GM19463 (cell line): ENCODE measurements around the gene SLC6A3.
"Not testable (repeated sequence)": the region's sequence is repeated elsewhere in the genome, so short reads cannot be mapped to it uniquely, and the experiment has no call there.

ENCODE experiments used
- ATAC-seq: cut with Tn5 transposase; IDR thresholded peaks from one replicate; pipeline ENCODE4 v1.9.1; 2021; ENCODE audit warnings: mild to moderate bottlenecking, moderate library complexity; ENCODE audit not compliant: unreplicated experiment

SLC6A3 gene

DNA sequence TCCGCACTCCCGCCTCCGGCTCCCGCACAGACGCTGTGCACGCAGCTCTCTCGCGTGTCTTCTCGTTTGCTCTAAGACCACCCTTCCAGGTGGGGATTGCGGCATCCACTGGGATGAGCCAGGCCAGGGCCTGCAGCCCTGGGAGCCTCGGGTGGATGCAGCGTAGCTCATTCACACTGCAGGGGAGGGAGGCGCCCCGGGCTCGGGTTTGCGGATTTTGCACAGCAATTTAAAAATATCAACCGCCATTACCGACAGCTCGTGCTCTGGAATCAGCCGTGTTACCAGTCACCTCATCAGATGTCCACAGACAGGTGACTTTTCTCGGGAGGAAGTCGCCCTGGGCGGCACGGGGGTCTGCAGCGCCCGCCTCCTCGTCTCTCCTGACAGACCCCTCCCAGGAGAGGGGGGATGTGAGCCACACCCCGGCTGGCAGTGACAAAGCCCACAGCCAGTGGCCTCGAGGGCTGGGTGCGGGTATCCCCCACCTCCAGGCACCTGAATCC lies 20.8 kb upstream of the SLC6A3 start:
- ATAC-seq: no peak

DNA sequence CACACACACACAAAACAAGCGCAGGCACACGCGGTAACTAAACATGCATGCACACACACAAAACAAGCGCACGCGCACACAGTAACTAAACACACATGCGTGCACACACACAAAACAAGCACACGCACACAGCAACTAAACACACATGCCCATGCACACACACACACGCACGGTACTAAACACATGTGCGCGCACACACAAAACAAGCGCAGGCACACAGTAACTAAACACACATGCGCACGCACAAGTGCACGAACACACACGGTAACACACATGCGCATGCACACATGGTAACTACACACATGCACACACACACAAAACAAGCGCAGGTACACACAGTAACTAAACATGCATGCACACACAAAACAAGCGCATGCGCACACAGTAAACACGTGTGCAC lies 19.9 kb upstream of the SLC6A3 start:
- ATAC-seq: no peak

DNA sequence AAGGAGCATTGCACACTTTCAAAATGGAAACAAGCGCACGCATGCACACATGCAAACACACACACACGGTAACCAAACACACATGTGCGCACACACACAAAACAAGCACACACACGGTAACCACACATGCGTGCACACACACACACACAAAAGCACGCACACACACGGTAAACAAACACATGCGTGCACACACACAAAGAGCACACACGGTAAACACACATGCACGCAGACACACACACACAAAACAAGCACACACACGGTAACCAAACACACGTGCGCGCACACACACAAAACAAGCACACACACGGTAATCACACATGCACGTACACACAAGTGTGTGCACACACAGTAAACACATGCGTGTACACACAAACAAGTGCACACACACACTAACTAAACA lies 19.3 kb upstream of the SLC6A3 start:
- no peak for ATAC-seq

DNA sequence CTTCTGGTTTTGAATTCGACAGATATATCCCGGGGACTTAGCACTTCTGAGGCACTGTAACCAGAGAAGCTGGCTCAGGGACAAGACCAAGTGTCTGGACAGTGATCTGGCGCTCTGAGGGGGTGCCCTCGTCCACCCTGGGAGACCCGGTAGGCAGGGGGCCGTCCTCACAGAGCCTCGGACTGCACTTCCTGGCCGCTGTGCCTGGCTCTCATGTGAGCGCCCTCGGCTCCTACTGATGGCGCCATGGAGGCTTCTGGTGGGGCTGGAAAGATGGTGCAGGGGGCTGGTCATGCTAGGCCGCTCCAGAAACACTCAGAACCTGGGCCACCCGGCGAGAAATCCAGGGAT lies 18.8 kb upstream of the SLC6A3 start:
- no peak for ATAC-seq

DNA sequence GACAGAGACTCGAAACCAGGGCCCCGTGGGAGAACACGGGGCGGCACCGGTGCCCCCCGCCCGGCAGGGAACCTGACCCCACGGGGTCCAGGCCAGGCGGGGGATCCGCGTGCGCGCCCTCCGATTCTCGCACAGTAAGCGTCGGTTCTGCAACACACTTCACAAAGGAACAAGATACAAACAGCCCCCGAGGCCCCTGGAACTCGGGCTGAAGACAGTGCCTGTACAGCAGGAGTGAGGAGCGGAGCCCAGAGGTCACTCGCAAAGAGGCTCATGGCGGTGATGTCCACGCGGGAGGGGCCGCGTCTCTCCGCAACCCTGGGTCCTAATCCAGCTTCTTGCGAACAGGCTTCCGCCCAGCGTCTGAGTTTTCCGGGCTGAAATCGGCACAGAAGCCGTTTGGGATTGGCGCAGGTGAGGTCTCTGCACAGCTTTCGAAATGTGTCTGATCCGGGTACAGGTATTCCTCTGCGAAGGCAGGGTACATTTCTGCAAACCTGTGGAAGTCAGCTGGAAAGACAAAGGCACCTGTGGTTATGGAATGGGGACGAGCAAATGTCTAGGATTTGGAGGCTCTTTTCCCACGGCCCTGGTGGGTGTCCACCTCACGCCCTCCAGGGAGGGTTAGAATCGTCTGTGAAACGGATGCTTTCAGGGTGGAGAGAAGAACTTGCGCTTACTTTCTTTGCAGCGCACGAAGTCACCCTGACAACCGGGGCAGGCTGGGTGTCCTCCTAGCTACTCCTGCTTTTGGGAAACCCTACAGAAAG lies 18.3 kb upstream of the SLC6A3 start:
- no peak for ATAC-seq

DNA sequence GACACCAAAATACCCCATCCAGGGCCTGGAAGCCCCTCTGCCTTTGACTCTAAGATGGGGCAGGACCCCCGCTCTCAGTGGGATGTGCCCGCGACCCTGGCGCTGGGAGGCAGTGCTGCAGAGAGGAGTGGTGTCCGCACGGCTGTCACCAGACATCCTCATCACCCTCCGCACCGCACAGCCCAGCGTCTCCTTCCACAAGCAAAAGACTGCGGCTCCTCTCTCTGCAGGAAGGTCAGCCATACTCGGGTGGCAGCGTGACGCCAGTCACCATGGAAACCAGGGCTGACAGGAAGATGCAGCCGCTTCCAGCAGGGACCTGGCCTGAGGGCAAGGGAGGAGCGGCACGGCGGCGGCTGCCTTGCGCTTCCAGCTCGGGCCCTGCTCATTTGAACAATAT lies 17.1 kb upstream of the SLC6A3 start:
- ATAC-seq: no peak

DNA sequence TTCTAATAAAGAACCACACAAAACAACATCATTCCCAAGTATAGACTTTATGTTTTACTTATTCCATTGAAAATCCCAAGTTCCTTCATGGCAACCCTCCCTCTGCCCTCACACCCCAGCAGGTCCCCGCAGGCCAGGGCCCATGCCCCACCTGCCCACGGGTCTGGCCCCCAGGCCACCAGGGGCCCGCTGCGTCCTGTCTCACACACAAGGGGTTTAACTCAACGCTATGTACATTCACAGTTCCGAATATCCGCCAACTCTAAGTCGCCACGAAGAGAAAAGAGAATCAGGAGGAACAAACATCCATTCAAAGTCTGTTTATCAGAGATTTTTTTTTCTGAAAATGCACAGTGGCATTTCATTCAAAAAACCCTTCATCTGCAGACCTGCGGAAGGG lies 16.2 kb upstream of the SLC6A3 start:
- ATAC-seq: no peak

DNA sequence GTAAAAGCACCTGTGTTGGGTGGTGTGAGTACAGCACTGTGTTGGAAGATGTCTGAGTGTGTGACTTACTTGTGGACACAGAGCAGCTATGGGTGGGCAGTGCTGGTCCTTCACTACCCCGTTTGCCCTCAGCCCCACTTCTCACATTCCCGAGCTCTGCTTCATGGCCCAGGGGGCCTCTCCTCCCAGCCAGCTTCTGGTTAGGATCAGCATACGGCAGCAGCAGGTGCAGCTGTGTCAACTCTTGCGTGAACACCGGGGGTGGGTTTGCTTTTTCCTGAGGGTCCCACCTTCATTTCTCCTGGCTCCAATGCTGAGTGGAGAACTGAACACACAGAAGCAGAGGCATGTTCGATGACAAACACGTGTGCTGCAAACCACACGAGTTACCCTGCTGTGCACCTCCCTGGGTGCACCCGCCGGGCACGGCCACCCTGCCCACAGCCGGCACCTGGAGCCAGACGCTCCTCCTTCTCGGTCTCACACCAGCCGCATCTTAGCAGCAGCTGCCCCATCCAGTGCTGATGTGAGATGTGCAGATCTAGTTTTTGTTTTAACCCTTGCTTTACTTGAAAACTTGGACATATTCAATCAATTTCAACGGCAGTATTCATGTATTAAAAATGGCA lies 14.9 kb upstream of the SLC6A3 start:
- ATAC-seq: no peak

DNA sequence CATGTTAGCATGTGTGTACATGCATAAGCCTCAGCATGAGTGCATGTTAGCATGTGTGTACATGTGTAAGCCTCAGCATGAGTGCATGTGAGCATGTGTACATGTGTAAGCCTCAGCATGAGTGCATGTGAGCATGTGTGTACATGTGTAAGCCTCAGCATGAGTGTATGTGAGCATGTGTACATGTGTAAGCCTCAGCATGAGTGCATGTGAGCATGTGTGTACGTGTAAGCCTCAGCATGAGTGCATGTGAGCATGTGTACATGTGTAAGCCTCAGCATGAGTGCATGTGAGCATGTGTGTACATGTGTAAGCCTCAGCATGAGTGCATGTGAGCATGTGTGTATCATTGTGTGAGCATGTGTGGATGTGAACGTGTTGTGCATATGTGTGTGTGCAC lies 14.2 kb upstream of the SLC6A3 start:
- not testable (repeated sequence) for ATAC-seq

DNA sequence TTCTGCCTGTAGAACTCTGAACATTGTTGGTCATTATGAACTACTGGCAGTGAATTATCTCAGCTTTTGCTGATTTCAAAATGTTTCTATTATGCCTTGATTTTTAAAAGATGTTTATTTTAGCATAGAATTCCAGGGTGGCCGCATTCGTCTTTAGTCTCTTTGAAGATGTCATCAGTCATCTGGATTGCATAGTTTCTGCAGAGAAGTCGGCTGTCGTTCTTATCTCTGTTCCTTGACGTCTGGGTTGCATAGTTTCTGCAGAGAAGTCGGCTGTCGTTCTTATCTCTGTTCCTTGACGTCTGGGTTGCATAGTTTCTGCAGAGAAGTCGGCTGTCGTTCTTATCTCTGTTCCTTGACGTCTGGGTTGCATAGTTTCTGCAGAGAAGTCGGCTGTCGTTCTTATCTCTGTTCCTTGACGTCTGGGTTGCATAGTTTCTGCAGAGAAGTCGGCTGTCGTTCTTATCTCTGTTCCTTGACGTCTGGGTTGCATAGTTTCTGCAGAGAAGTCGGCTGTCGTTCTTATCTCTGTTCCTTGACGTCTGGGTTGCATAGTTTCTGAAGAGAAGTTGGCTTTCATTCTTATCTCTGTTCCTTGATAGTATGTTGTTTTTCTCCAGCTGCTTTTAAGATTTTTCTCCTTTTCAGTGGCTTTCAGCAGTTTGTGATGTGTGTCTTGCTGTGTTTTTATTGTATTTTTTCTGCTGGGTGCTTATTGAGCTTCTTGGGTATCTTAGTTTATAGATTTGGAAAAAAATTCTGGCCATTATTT lies 11.1 kb upstream of the SLC6A3 start:
- ATAC-seq: not testable (repeated sequence)

DNA sequence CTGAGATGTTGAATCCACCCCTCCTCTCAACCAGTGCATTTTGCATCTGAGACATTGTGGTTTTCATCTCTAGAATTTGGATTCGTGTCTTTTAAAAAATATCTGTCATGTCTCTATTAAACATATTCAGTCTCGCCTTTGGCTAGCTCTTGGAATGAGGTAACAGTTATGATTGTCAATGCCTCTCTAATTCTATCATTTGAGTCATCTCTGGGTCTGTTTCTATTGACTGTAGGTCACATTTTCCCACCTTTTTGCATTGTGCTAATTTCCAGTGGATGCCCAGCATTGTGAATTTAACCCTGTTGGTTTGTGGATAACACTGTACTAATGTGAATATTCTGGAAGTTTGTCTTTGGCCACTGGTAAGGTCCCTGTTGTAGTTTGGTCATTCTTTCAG lies 8.4 kb upstream of the SLC6A3 start:
- no peak for ATAC-seq

DNA sequence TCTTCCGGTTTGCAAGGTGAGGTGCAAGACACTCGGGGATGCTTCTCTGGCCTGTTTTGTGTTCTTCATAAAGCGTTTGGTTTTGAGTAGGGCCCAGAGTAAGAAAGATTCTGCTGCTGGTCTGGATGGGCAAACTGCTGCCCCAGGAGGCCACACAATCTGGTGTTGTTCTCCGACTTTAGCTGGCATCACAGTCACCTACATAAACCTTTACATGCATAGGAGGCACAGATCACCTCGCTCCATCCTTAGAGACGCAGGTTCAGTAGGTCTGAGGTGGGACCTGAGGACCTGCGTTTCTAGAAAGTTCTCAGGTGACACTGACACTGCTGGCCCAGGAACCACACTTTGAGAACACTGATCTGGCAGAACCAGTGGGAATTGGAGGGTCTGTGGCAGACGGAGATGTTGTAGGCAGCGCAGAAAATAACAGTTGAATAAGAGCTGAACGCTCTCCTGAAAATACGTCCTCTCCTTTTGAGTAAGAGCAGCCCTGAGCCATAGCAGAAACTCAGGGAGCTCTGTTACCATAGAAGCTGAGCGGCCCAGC lies 3.9 kb upstream of the SLC6A3 start:
- ATAC-seq: no peak

DNA sequence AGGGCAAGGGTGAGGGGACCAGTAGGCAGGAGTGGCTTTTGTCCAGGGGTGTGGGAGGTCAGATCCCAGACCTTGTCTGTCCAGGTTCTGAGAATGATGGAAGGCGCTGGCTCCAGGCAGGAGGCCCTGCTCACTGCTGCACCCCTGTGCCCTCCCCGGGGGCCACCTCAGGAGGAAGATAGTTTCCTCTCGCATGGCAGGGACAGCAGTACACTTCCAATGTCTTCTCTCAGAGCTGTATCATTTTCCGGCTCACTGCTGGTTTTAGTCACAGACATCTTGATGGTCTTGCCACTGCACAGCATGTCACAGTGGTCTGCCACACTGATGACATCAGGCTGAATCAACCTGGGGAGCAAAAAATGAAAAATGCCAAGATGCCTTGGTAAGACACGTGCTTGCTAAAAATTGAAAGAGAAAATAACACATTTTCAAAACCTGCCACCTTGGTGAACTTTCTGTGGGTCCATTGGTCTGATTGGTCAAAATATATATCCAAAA lies 3.3 kb upstream of the SLC6A3 start:
- no peak for ATAC-seq

DNA sequence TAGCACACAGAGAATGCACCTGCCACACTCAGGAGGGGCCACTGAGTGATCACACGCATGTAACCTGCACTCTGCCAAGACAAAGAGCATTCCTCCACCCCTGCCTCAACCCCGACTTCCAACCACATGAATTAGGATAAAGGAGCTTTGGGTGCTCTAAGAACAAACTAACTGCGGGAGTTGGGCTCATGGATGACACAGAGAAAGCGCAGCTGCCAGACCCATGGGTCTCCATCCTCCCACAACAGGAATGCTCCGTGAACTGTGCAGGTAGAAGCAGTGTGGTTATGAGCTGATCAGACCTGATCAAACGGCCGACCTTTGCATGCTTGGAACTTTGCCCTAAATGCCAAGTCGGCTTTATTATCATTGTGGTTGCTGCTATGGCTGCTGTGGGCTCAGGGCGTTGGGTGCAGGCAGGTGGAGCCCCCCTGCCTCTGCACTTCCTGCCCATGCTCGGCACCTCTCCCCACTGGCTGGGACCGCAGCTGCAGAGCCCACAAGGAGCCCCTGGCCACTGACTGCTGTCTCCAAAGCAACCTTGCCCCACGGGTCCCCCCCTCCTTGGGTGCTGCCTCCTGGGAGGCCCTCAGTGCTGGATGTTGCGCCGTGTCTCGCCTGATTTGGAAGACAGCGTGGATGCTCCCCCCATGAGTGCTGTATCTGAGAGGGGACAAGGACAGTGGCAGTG lies 2.6 kb upstream of the SLC6A3 start:
- no peak for ATAC-seq

DNA sequence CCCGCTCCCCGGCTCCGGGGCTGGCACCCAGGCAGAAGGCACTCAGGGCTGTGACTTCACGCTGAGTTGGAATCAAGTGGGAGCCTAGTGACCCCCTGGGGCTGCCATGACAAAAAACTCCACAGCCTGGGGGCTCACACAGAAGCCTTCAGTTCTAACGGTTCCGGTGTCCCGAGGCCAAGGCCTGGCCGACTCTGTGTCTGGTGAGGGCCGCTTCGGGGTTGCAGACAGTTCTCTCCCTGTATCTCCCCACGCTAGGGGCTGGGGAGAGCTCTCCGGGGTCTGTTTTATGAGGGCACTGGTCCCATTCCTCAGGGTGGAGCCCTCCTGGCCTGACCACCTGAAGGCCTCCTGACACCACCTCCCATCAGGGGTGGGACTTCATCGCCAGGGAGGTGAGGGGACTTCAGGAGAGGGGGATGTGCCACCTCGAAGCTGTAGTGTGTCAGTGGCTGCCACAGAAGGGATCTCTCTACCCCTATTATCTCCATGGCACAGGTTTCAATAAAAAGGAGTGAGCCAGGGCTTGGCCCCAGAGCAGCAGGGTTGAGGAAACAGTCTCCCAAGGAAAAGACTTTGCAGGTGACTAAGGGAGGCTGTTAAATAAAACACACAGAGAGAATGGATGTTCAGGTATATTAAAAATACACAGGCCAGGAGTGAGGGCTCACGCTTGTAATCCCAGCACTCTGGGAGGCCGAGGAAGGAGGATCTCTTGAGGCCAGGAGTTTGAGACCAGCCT lies 1.5 kb upstream of the SLC6A3 start:
- ATAC-seq: no peak

DNA sequence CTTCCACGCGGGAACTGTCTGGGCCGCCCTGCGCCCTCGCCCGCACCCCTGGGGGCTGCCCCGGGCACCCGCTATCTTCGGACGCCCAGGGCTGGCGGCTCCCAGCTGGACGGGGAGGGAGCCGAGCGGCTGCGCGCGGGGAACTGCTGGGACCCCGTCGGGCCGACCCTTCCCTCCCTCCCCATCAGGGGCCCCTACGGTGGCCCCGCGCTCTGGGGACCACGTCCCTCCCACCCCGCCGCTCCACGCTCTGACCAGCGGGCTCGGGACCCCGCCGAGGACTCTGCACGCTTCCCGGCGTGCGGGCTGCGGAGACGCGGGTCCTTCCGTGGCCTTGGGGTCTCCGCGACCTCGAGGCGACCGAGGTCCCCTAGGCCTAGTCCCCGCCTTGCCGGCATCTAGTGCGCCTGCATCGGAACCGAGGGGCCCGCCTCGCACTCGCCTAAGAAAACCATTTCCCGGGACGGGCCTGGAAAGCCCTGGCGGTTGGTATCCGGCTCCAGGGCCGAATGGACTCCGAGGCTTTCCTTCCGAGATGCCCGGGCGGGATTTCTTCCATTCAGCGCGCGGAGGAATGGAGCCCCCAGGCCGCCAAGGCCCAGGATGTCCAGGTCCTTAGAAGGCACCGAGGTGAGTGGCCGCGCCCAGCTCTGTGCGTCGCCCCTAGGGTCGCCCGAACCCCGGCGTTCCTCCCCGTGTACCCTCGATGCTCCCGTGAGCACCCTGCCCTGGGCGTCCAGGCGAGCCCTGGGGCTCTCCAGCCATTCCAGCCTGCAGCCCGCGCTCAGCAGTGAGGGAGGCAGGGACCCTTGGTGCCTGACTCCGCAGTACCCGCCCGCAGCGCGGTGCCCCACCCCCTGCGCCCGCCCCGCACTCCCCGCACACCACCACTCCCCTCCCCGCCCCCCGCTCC lies 705 bp upstream of the SLC6A3 start:
- ATAC-seq: no peak

DNA sequence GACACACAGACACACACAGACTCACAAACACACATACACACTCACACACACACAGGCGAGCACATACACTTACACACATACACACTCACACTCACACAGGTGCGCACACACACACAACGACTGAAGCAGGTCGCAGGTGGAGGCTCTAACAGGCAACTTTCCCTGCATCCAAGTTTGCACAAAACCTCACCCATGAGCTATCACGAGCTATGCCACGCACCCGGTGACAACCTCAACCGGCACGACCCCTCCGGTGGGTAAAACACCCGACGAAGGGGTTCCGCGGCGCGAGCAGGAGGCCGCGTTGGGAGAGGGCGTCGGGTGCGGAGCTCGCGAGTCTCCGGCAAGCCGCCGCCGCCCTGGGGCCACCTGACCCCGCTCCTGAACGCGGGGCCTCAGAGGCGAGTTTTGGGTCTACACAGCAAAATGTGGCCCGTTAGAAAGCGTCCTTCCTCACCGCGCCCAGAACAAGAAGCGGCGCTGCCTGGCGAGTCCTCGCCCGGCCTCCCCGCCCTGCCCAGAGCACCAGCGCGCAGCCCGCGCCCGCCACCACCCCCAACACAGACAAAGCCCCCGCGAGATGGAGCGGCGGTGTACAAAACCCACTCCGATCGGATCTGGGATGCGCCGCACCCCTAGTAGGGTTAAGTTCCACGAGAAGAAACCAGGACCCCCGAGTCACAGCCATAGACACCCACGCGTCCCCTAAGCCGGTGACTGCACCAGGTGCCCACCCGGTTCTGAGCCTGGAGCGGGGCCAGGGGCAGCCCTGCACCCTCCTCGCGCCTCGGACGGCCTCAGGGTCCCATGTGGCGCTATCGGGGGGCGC lies 665 bp downstream of the SLC6A3 start:
- ATAC-seq: no peak

DNA sequence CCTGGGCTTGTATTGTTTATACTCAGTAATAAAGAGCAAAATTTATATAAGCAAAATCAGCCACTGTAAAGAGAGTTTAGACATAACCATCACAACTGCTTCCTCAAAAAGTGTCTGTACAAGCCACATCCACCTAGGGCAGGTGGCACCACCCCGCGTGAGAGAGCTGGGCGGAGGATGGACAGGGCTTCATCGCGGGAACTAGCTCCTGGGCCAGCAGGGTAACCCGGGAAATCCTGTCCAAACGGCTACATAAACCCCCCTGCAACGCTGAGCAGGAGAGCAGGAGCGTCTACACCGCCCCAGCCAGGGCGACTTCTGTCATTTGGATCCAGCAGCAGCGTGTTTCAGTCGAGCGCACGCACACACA lies 1.3 kb downstream of the SLC6A3 start:
- ATAC-seq: no peak
